Activated CD8-positive, alpha-beta memory T cell treated with anti-CD3 and anti-CD28 coated beads, Interleukin-2, amount 50 U/mL, for 1 hour (primary cell): ENCODE results near the gene SLC35A1.

Source experiments
- DNase-seq: peaks from one replicate; pipeline ENCODE4 v3.0.0-alpha.2; 2020; ENCODE audit errors: extremely low read depth

SLC35A1 gene

GRCh38 chr6:87529221-87529620, 56.4 kb downstream of the SLC35A1 start:
- no peak for DNase-seq

GRCh38 chr6:87534377-87535047, 61.7 kb downstream of the SLC35A1 start:
- DNase-seq, result no peak

DNA sequence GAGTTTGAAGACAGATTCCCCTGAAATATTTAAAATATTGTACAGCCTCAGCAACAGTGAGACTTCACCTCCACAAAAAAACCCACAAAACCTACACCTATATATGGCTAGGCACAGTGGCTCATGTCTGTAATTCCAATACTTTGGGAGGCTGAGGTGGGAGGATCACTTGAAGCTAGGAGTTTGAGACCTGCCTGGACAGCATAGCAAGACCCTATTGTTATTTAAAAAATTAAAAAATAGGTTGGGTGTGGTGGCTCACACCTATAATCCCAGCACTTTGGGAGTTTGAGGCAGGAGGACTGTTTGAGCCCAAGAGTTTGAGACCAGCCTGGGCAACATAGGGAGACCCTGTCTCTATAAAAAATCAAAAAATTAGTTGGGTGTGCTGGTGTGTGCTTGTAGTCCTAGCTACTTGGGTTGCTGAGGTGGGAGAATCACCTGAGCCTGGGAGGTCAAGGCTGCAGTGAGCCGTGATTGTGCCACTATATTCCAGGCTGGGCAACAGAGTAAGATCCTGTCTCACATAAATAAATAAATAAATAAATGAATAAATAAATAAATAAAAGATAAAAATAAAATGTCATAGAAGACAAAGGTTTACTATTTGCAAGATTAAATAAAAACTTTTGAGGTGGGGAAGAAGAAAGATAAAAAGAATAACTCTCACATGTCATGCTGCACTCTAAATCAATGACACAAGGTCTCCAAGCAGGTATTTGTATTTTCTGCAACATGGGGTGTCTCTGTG, 65.9 kb downstream of the SLC35A1 start:
- DNase-seq, result no peak

DNA sequence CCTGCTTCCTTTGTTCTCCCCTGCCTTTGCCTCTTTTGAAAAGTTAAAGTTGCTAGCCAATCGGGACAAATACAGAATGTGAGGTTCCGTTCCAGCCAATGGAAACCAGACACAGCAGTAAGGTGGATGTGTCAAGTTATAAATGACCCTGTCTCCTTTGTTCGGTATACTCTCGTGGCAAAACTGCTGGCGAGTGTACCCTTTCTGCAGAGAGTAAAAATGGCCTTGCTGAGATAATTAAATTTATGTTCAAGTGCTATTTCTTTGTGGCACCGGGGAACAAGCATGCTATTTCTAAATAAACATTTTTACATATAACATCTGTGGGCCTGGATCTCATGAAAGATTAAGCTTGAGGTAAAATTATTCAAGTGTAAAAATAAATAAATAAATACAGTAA, 66.8 kb downstream of the SLC35A1 start:
- DNase-seq, result no peak

- no peak for DNase-seq
Observed at GRCh38 chr6:87540539-87540938, 67.8 kb downstream of the SLC35A1 start.

GRCh38 chr6:87541041-87541440, 68.3 kb downstream of the SLC35A1 start:
- no peak for DNase-seq

DNA sequence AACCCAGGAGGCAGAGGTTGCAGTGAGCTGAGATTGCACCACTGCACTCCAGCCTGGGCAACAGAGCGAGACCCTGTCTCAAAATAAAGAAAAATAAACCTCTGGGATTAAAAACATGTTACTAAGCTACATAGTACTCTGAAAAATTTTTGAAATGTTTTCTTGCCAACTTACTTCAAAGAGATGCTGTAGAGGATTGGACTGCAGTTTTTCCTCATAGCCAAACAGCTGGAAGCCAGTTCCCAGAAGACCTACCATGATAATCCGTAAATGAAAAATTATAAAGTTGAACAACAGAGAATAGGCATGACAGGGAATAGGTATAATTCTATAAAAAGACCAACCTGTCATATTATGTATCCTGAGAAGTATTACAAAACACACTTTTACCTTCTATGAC, 69.0 kb downstream of the SLC35A1 start:
- no peak for DNase-seq

DNA sequence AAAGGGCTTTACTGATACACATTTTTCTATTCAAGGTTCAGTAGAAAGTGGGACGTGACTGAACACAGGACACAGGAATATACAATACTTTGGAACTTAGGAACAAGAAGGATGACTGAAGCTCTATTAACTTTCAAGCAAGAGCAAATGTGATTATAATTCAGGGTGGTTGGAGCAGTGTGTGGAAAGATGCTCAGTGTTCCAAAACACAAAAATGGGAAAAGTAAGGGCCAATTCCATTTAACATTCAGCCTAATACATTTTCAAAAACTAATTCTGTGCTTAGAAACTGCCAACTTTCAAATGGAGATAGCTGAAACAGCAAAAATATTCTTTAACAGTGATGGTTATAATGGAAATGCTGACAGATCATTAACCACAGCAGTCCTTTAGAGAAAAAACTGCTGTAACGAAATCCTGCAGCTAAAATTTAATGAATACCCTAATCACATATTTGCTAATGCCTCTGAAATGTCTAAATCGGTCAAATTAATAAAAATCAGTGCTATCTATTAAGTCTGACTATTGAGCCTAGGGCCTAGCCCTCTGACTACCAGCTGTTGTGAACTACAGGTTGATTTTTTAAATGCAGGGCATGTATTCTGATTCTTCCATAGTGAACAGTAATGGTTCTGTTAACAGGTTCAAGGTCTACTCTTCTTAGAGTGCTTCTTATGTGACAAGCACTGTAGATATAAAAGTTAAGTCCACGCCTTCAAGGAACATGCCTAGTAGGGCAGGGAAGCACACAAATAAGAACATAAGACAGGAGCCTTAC, 71.1 kb downstream of the SLC35A1 start:
- no peak for DNase-seq

GRCh38 chr6:87544474-87544735, 71.6 kb downstream of the SLC35A1 start:
- DNase-seq, result no peak

DNA sequence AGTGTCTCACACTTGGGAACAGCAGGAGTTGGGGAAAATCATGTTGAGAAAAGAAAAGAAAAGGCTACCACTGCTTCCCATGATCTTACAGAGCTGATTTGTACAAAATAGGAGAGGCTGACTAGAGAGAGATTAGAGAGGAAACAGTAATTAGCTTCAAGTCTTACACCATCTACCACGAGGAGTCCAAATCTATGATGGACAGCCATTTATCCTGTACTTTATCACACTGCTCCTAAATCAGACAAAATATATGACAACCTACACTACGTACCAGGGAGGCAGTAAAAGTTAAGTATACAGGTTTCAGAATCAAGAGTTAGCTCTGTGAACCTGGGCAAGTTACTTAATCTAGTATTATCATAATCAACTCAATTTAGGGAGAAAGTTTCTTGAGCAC, 79.0 kb downstream of the SLC35A1 start:
- no peak for DNase-seq

DNA sequence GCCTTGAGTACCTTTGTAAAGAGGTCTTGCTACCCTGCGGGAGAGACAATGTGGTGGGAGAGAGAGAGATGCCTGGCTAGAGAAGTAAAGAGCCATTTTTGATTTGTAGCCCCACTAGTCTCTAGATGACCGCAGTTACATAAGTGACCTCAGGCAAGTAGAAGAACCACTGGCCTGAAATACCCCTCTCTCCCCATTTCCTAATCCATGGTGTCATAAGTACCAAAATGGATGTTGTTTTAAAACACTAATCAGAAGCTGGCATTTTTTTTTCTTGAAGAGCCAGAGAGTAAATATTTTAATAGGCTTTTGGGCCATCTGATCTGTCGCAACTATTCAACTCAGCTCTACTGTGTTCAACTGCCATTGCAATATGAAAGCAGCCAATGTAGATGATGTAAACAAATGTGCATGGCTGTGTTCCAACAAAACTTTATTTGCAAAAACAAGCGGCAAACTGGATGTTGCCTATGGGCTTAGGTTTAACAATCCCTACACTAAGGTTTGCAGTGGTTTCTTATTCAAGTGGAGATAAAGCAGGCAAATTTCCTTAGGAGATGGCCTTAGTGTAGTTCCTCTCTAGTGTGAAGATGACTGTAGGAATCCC, 80.5 kb downstream of the SLC35A1 start:
- DNase-seq, result no peak

GRCh38 chr6:87555506-87555905, 82.7 kb downstream of the SLC35A1 start:
- DNase-seq, result no peak

DNA sequence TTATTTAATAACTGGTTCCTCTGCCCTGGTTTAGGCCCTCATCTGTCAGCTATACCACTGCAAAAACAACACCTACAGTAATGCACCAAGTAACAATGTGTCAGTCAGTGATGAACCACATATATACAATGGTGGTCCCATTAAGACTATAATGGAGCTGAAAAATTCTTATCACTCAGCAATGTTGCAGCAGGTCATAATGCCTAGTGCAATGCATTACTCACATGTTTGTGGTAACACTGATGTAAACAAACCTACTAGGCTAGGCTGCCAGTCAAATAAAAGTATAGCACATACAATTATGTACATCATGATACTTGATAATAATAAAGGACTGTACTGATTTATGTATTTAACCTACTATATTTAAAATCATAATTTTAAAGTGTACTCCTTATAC, 85.7 kb downstream of the SLC35A1 start:
- DNase-seq, result no peak

DNA sequence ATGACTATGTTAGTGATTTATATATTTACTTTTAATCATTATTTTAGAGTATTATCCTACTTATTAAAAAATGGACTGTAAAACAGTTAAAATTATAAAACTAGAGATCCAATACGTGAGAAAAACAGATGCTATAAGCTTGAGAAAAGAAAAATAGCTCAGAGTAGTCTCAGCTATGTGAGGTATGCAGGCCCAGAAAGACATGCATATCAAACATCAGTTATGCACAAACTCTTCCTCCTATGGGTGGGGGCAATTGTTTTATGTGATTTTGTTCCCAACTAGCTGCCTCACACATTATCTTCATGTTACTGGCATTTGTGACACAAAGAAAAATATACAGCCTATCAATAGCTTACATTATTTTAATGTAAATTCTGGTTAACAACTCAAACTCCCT, 88.2 kb downstream of the SLC35A1 start:
- no peak for DNase-seq
